Prostate gland (tissue), 2 donors: ENCODE data around the gene LAMA2. TPM values are rescaled to one million over a fixed set of nuclear protein-coding genes. Genes with fewer than 3 reads are reported as not detected.

Experiments
- DNase-seq: peaks from one replicate; pipeline ENCODE4 v3.0.0-alpha.2; 2019; ENCODE audit warnings: low spot score
- H3K27ac ChIP-seq, 2 donors: fragments of 200-600 bp; sonication (generic); 2 replicates each; pipeline ENCODE4 v1.5.1; 2017 to 2019
- H3K27me3 ChIP-seq: fragments of 200-600 bp; sonication (generic); replicated peaks from 2 replicates; pipeline ENCODE4 v1.5.1; 2019; ENCODE audit not compliant: insufficient read depth
- H3K36me3 ChIP-seq, 2 donors: fragments of 200-600 bp; sonication (generic); 1 replicate in 1 of 2; 2 replicates in 1 of 2; pipeline versions ENCODE4 v1.5.1 to v1.8.1; 2017 to 2019
- H3K4me1 ChIP-seq: fragments of 200-600 bp; sonication (generic); replicated peaks from 2 replicates; pipeline ENCODE4 v1.5.1; 2019
- H3K4me3 ChIP-seq, 2 donors: fragments of 200-600 bp; sonication (generic); 2 replicates each; pipeline ENCODE4 v1.5.1; 2017 to 2019
- H3K9me3 ChIP-seq: fragments of 200-600 bp; sonication (generic); 2 replicates; pipeline ENCODE4 v1.5.1; 2017
- CTCF ChIP-seq, 4 experiments: fragments of 200-600 bp in 2 of 4; fragments of 450-650 bp in 2 of 4; sonication (generic) in 2 of 4; IDR thresholded peaks; 1 replicate in 3 of 4; 2 replicates in 1 of 4; pipeline ENCODE4 v1.5.1; 2016 to 2019; ENCODE audit warnings: antibody characterized with exemption in 4 of 4, mild to moderate bottlenecking in 2 of 4, moderate library complexity in 2 of 4
- POLR2A ChIP-seq: fragments of 450-650 bp; IDR thresholded peaks from one replicate; pipeline ENCODE4 v1.6.1; 2016; ENCODE audit warnings: antibody characterized with exemption, mild to moderate bottlenecking
- POLR2AphosphoS5 ChIP-seq: sonication (generic); formaldehyde crosslinking; IDR thresholded peaks from one replicate; pipeline ENCODE4 v1.6.1; 2017; ENCODE audit warnings: antibody characterized with exemption
- WGBS: methylation state at CpG from one replicate; pipeline ENCODE4 v1.1.5; 2018; 5-methylcytosine and 5-hydroxymethylcytosine counted together
- intact Hi-C: fragments of 100-400 bp; cut with DNase I; formaldehyde crosslinking; loops from one replicate; pipeline ENCODE4 v1.14.2; 2022
- total RNA-seq, 2 donors: library from RNA; depleted of rRNA; stranded (reverse); fragments of >200 nt; gene quantifications; one replicate each; pipeline ENCODE4 v1.1.0, GENCODE V29; 2016

LAMA2 gene
- total RNA-seq, 2 donors from 2014 or later: 10.1 to 89.1 TPM

- Histone ChIP-seq H3K4me1 (no peaks in the 10 kb centered on the region), H3K4me3 (no peak overlapping the region), H3K27me3 (no peaks in the 10 kb centered on the region), H3K27ac (no peak overlapping the region), H3K9me3 (no peaks in the 10 kb centered on the region), H3K36me3 (no peaks in the 10 kb centered on the region)
- intact Hi-C loops: no loop called here
- DNase-seq: no peak
- TF ChIP-seq CTCF (IDR thresholded peaks at IDR 0.05) (no peak), POLR2A (no peak), POLR2AphosphoS5 (no peak)
- 70% methylated on average over 4 of the region's 4 CpGs for WGBS
These were observed 35.3 kb upstream of the LAMA2 start for GRCh38 chr6:128847431-128848210.

- Histone ChIP-seq H3K4me1 (no peaks in the 10 kb centered on the region), H3K4me3 (no peak overlapping the region), H3K9me3 (no peaks in the 10 kb centered on the region), H3K27me3 (no peaks in the 10 kb centered on the region), H3K36me3 (no peaks in the 10 kb centered on the region), H3K27ac (no peak overlapping the region)
- DNase-seq: no peak
- TF ChIP-seq POLR2AphosphoS5 (no peak), CTCF (IDR thresholded peaks at IDR 0.05) (no peak)
- WGBS: 72% methylated on average over 7 of the region's 7 CpGs
- intact Hi-C loops: no loop called here
These were observed 34.6 kb upstream of the LAMA2 start for GRCh38 chr6:128848212-128848935.

DNA sequence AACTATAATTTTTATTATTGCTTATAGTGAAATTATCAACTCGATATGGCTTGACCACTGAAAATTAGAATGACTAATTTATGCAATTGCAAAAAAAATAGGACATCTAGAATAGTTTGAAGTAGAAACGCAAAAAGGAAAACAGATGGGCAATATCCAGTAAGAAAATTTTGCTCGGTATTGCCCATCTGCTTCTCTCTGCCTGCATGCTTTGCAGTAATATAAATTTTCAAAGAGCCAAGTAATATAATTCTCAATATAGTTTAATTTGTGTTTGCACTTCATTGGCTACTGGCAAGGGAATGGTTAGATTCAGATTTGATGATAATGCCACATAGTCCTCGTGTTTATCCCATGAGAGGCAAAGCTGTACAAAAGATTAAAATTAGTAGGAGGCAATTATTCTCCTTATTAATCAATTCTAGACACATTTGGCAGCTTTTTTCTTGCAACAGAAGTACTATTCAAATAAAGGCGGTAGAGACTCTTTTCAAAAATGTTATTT is 27.3 kb upstream of the LAMA2 start:
- Histone ChIP-seq H3K9me3 (no peaks in the 10 kb centered on the region), H3K36me3 (no peaks in the 10 kb centered on the region), H3K27ac (no peak overlapping the region), H3K27me3 (no peaks in the 10 kb centered on the region), H3K4me1 (no peaks in the 10 kb centered on the region), H3K4me3 (no peak overlapping the region)
- whole genome bisulfite sequencing: 60% methylated on average over 5 of the region's 5 CpGs
- DNase-seq: no peak
- intact Hi-C loops: no loop called here
- TF ChIP-seq POLR2A: no peak
- no peak for TF ChIP-seq CTCF (IDR thresholded peaks at IDR 0.05)
- TF ChIP-seq POLR2AphosphoS5: no peak

DNA sequence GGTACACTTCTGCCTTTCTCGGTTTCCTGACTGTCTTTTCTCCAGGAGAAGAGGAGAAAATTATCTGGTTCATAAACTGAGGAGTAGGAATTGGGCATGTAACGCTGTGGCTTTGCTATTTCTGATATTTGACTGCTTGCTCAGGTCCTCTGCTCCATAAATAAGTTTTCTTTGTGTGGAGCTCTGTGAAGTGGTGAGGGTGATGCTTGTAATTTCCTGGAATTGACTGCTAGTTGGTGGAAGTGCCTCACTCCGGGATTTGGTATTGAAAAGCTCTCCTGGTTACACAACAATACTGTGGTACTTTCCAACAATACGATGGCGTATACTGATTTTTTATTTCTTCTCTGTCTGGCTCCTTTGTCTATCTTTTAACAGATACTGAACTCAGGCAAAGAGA is 25.1 kb upstream of the LAMA2 start:
- H3K4me1 ChIP-seq: no peaks in the 10 kb centered on the region
- H3K36me3 ChIP-seq: no peaks in the 10 kb centered on the region
- no peak for TF ChIP-seq POLR2A
- no peak for TF ChIP-seq POLR2AphosphoS5
- TF ChIP-seq CTCF (IDR thresholded peaks at IDR 0.05): no peak
- H3K27me3 ChIP-seq: no peaks in the 10 kb centered on the region
- H3K4me3 ChIP-seq: no peak overlapping the region
- intact Hi-C loops: no loop called here
- WGBS: 87% methylated on average over 5 of the region's 5 CpGs
- DNase-seq: no peak
- H3K9me3 ChIP-seq: no peaks in the 10 kb centered on the region
- H3K27ac ChIP-seq: no peak overlapping the region
